Vagina (tissue), 2 donors: ENCODE measurements around the gene AEBP1.

ENCODE experiments used
- POLR2A ChIP-seq, 2 donors: fragments of 450-650 bp; IDR thresholded peaks; one replicate each; pipeline ENCODE4 v1.6.1; 2017; ENCODE audit warnings: antibody characterized with exemption in 2 of 2, mild to moderate bottlenecking in 2 of 2, moderate library complexity in 2 of 2
- POLR2AphosphoS5 ChIP-seq, 2 donors: sonication (generic); formaldehyde crosslinking; IDR thresholded peaks; one replicate each; pipeline ENCODE4 v1.9.0; 2017; ENCODE audit warnings: antibody characterized with exemption in 2 of 2, mild to moderate bottlenecking in 2 of 2, low read depth in 1 of 2; ENCODE audit not compliant: insufficient read depth in 1 of 2
- TF ChIP-seq, protein P1 (sequence below), 3 experiments: fragments of 450-650 bp in 2 of 3; fragments of 200-600 bp in 1 of 3; sonication (generic) in 1 of 3; IDR thresholded peaks; one replicate each; pipeline ENCODE4 v1.5.1; 2017 to 2019; ENCODE audit warnings: antibody characterized with exemption in 3 of 3, mild to moderate bottlenecking in 2 of 3, moderate library complexity in 2 of 3

DNA sequence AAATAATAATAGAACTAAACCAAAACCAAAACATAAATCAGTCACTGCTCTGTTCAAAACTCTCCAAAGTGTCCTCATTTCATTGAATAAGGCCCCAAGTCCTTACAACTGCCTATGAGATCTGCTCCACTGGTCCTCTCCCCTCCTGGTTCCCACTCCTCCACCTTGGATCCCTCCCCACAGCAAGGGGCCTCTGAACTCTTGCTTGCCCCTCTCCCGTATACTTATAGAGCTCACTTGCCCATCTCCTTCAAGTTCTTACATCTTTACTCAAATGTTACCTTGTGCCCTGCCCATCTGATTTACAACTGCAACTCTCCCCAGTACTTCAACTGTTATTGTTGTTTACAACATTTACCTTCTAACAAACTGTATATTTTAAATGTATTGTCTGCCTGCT, 18.4 kb downstream of the AEBP1 start:
- TF ChIP-seq, protein P1, sequence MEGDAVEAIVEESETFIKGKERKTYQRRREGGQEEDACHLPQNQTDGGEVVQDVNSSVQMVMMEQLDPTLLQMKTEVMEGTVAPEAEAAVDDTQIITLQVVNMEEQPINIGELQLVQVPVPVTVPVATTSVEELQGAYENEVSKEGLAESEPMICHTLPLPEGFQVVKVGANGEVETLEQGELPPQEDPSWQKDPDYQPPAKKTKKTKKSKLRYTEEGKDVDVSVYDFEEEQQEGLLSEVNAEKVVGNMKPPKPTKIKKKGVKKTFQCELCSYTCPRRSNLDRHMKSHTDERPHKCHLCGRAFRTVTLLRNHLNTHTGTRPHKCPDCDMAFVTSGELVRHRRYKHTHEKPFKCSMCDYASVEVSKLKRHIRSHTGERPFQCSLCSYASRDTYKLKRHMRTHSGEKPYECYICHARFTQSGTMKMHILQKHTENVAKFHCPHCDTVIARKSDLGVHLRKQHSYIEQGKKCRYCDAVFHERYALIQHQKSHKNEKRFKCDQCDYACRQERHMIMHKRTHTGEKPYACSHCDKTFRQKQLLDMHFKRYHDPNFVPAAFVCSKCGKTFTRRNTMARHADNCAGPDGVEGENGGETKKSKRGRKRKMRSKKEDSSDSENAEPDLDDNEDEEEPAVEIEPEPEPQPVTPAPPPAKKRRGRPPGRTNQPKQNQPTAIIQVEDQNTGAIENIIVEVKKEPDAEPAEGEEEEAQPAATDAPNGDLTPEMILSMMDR (IDR thresholded peaks at IDR 0.05): no peak
- TF ChIP-seq POLR2AphosphoS5 (IDR thresholded peaks at IDR 0.05; ENCODE audit: insufficient read depth in 1 of 2, low read depth in 1 of 2) (no peak), POLR2A (IDR thresholded peaks at IDR 0.05) (no peak)
